KOPT-K1 (cell line): ENCODE results near the gene ZNF787.

Source experiments
- H3K27ac ChIP-seq: fragments of 200-600 bp; sonication (generic); 2 replicates; pipeline ENCODE4 v1.5.1; 2016; ENCODE audit warnings: antibody characterized with exemption, mild to moderate bottlenecking, low read depth, low read length; ENCODE audit not compliant: poor library complexity, severe bottlenecking
- H3K36me3 ChIP-seq: fragments of 200-600 bp; sonication (generic); 2 replicates; pipeline ENCODE4 v1.5.1; 2017; ENCODE audit warnings: antibody characterized with exemption, mild to moderate bottlenecking, low read length, moderate library complexity; ENCODE audit not compliant: insufficient read depth
- H3K9me3 ChIP-seq: fragments of 200-600 bp; sonication (generic); 2 replicates; pipeline ENCODE4 v1.5.1; 2017; ENCODE audit warnings: antibody characterized with exemption, low read length, mild to moderate bottlenecking; ENCODE audit not compliant: insufficient read depth, poor library complexity, severe bottlenecking

ZNF787 gene

GRCh38 chr19:56136362-56136761 lies 15.3 kb upstream of the ZNF787 start:
- no peak overlapping the region for H3K27ac ChIP-seq

GRCh38 chr19:56134654-56134921 lies 13.5 kb upstream of the ZNF787 start:
- no peaks in the 10 kb centered on the region for H3K9me3 ChIP-seq
- no peak overlapping the region for H3K27ac ChIP-seq
- no peaks in the 10 kb centered on the region for H3K36me3 ChIP-seq

More at GRCh38 chr19:56136362-56136761, 15.3 kb upstream of the ZNF787 start:
- Histone ChIP-seq H3K36me3 (no peaks in the 10 kb centered on the region), H3K9me3 (no peaks in the 10 kb centered on the region)

GRCh38 chr19:56133858-56134653 lies 13.0 kb upstream of the ZNF787 start:
- Histone ChIP-seq H3K9me3 (no peaks in the 10 kb centered on the region), H3K36me3 (no peaks in the 10 kb centered on the region), H3K27ac (no peak overlapping the region)

- no peaks in the 10 kb centered on the region for H3K9me3 ChIP-seq
- no peaks in the 10 kb centered on the region for H3K36me3 ChIP-seq
- H3K27ac ChIP-seq = no peak overlapping the region
Observed at GRCh38 chr19:56132316-56132822, 11.3 kb upstream of the ZNF787 start.

GRCh38 chr19:56131651-56132050 lies 10.6 kb upstream of the ZNF787 start:
- Histone ChIP-seq H3K27ac (no peak overlapping the region), H3K9me3 (no peaks in the 10 kb centered on the region), H3K36me3 (no peaks in the 10 kb centered on the region)

GRCh38 chr19:56130006-56130405 lies 8.9 kb upstream of the ZNF787 start:
- Histone ChIP-seq H3K9me3 (no peaks in the 10 kb centered on the region), H3K36me3 (no peaks in the 10 kb centered on the region), H3K27ac (no peak overlapping the region)

GRCh38 chr19:56126983-56127780 lies 6.1 kb upstream of the ZNF787 start:
- H3K9me3 ChIP-seq = no peaks in the 10 kb centered on the region
- no peaks in the 10 kb centered on the region for H3K36me3 ChIP-seq
- no peak overlapping the region for H3K27ac ChIP-seq

- no peaks in the 10 kb centered on the region for H3K36me3 ChIP-seq
- H3K27ac ChIP-seq = no peak overlapping the region
- no peaks in the 10 kb centered on the region for H3K9me3 ChIP-seq
Observed at GRCh38 chr19:56125806-56126590, 4.9 kb upstream of the ZNF787 start.

GRCh38 chr19:56124578-56124977 lies 3.5 kb upstream of the ZNF787 start:
- Histone ChIP-seq H3K9me3 (no peaks in the 10 kb centered on the region), H3K36me3 (no peaks in the 10 kb centered on the region), H3K27ac (no peak overlapping the region)

GRCh38 chr19:56123266-56123891 lies 2.3 kb upstream of the ZNF787 start:
- no peaks in the 10 kb centered on the region for H3K9me3 ChIP-seq
- H3K27ac ChIP-seq = no peak overlapping the region
- no peaks in the 10 kb centered on the region for H3K36me3 ChIP-seq

- Histone ChIP-seq H3K27ac (peak overlapping the region; percentile 95), H3K9me3 (no peaks in the 10 kb centered on the region), H3K36me3 (no peaks in the 10 kb centered on the region; the same call in 1 of the 2 replicates)
Observed at GRCh38 chr19:56120371-56121179, 520 bp downstream of the ZNF787 start.

GRCh38 chr19:56120002-56120370 lies 1.1 kb downstream of the ZNF787 start:
- H3K9me3 ChIP-seq = no peaks in the 10 kb centered on the region

GRCh38 chr19:56119582-56119978 lies 1.5 kb downstream of the ZNF787 start:
- Histone ChIP-seq H3K9me3 (no peaks in the 10 kb centered on the region), H3K27ac (peak overlapping the region; percentile 95), H3K36me3 (peaks cover 6% of the 10 kb centered on the region; the same call in 1 of the 2 replicates)

More at GRCh38 chr19:56120002-56120370, 1.1 kb downstream of the ZNF787 start:
- peaks cover 2% of the 10 kb centered on the region; the same call in 1 of the 2 replicates for H3K36me3 ChIP-seq
- H3K27ac ChIP-seq = peak overlapping the region; percentile 95
